ENCODE data around the gene VPS8.

DNA sequence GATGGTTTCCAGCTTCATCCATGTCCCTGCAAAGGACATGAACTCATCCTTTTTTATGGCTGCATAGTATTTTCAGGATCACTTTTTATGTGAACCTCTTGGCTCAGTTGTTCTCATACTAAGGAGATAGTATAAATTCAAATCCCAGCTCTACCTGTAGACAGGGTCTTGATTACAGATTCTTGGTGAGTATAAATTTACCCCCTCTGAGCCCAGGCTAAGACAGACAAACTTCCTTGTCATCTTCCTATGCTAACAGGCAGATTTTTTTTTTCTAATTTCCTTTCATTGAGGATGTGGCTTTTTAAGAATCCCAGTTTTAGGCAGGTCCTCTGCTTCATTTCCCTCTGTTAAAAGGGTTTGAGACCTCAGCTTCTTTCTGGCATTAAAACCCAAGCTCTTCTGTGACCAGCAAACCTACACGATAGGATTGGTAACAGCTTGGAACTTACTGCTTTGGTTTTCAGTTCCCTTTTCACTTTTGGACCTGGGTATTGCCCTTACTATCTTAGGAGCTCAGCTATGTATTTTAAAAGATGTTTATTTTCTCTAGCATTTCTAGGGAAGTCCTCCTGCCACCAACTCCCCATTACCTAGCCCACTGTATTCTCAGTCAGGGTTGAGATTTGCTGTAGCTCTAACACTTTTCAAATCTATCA, 72.5 kb downstream of the VPS8 start:
- TF ChIP-seq ZNF354B (CRISPR knock-in tag; IDR thresholded peaks at IDR 0.05): no peak
- TF ChIP-seq, protein P1, sequence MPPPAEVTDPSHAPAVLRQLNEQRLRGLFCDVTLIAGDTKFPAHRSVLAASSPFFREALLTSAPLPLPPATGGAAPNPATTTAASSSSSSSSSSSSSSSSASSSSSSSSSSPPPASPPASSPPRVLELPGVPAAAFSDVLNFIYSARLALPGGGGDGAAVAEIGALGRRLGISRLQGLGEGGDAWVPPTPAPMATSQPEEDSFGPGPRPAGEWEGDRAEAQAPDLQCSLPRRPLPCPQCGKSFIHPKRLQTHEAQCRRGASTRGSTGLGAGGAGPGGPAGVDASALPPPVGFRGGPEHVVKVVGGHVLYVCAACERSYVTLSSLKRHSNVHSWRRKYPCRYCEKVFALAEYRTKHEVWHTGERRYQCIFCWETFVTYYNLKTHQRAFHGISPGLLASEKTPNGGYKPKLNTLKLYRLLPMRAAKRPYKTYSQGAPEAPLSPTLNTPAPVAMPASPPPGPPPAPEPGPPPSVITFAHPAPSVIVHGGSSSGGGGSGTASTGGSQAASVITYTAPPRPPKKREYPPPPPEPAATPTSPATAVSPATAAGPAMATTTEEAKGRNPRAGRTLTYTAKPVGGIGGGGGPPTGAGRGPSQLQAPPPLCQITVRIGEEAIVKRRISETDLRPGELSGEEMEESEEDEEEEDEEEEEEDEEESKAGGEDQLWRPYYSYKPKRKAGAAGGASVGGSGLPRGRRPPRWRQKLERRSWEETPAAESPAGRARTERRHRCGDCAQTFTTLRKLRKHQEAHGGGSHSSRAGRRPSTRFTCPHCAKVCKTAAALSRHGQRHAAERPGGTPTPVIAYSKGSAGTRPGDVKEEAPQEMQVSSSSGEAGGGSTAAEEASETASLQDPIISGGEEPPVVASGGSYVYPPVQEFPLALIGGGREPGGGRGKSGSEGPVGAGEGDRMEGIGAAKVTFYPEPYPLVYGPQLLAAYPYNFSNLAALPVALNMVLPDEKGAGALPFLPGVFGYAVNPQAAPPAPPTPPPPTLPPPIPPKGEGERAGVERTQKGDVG (CRISPR knock-in tag; IDR thresholded peaks at IDR 0.05; ENCODE audit: borderline replicate concordance): no peak
- TF ChIP-seq ZNF775 (CRISPR knock-in tag; IDR thresholded peaks at IDR 0.05; ENCODE audit: borderline replicate concordance): no peak
- TF ChIP-seq ZNF34 (CRISPR knock-in tag; IDR thresholded peaks at IDR 0.05; ENCODE audit: borderline replicate concordance): no peak
- TF ChIP-seq ZBTB21 (CRISPR knock-in tag; IDR thresholded peaks at IDR 0.05): no peak
- TF ChIP-seq, protein P2, sequence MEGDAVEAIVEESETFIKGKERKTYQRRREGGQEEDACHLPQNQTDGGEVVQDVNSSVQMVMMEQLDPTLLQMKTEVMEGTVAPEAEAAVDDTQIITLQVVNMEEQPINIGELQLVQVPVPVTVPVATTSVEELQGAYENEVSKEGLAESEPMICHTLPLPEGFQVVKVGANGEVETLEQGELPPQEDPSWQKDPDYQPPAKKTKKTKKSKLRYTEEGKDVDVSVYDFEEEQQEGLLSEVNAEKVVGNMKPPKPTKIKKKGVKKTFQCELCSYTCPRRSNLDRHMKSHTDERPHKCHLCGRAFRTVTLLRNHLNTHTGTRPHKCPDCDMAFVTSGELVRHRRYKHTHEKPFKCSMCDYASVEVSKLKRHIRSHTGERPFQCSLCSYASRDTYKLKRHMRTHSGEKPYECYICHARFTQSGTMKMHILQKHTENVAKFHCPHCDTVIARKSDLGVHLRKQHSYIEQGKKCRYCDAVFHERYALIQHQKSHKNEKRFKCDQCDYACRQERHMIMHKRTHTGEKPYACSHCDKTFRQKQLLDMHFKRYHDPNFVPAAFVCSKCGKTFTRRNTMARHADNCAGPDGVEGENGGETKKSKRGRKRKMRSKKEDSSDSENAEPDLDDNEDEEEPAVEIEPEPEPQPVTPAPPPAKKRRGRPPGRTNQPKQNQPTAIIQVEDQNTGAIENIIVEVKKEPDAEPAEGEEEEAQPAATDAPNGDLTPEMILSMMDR (CRISPR knock-in tag; IDR thresholded peaks at IDR 0.05): no peak
- no peak for TF ChIP-seq POLR2AphosphoS2 (IDR thresholded peaks at IDR 0.05; ENCODE audit: low read depth, low read length)
- TF ChIP-seq, protein P3, sequence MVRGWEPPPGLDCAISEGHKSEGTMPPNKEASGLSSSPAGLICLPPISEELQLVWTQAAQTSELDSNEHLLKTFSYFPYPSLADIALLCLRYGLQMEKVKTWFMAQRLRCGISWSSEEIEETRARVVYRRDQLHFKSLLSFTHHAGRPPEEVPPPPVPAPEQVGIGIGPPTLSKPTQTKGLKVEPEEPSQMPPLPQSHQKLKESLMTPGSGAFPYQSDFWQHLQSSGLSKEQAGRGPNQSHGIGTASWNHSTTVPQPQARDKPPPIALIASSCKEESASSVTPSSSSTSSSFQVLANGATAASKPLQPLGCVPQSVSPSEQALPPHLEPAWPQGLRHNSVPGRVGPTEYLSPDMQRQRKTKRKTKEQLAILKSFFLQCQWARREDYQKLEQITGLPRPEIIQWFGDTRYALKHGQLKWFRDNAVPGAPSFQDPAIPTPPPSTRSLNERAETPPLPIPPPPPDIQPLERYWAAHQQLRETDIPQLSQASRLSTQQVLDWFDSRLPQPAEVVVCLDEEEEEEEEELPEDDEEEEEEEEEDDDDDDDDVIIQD (CRISPR knock-in tag; IDR thresholded peaks at IDR 0.05; ENCODE audit: low read depth): no peak
- no peak for TF ChIP-seq NFE2 (CRISPR knock-in tag; IDR thresholded peaks at IDR 0.05)

Data from HepG2 (cell line).